ENCODE data around the gene ZNF248. TPM values are rescaled to one million over a fixed set of nuclear protein-coding genes. Genes with fewer than 3 reads are reported as not detected.
"Not testable (repeated sequence)": the region's sequence is repeated elsewhere in the genome, so short reads cannot be mapped to it uniquely, and the experiment has no call there.

The ZNF248 gene
- total and polyA plus RNA-seq, 2 experiments from 2014 or later = 9.9 to 11.1 TPM

DNA sequence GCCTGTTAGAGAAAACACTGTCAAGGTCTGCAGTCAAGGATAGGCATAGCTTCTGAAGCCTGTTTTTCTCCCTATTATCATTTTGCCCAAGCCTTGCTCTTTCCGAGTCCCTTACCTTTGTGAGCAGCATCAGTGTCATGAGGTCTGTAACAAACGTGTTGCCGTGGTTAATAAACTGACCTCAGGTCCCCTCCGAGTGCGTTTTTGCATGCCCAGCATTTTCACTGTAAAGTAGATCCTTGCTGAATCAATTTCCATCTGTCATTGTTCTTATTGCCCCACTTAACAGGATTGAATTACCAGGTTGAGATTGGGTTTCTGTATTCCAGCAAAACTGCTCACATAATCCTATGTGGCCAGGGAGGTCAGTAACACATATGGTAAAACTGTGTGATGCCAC, 110.3 kb downstream of the ZNF248 start:
- peaks cover 2% of the 10 kb centered on the region for H3K9me3 ChIP-seq (ENCODE audit: low read depth)
- no peaks in the 10 kb centered on the region for H3K4me1 ChIP-seq (ENCODE audit: low read depth)
- no peak overlapping the region for H3K4me3 ChIP-seq
- H3K27me3 ChIP-seq = no peaks in the 10 kb centered on the region
- no peak overlapping the region for H3K27ac ChIP-seq
- H3K36me3 ChIP-seq = no peaks in the 10 kb centered on the region
- TF ChIP-seq, protein P1, sequence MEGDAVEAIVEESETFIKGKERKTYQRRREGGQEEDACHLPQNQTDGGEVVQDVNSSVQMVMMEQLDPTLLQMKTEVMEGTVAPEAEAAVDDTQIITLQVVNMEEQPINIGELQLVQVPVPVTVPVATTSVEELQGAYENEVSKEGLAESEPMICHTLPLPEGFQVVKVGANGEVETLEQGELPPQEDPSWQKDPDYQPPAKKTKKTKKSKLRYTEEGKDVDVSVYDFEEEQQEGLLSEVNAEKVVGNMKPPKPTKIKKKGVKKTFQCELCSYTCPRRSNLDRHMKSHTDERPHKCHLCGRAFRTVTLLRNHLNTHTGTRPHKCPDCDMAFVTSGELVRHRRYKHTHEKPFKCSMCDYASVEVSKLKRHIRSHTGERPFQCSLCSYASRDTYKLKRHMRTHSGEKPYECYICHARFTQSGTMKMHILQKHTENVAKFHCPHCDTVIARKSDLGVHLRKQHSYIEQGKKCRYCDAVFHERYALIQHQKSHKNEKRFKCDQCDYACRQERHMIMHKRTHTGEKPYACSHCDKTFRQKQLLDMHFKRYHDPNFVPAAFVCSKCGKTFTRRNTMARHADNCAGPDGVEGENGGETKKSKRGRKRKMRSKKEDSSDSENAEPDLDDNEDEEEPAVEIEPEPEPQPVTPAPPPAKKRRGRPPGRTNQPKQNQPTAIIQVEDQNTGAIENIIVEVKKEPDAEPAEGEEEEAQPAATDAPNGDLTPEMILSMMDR (IDR thresholded peaks at IDR 0.05; ENCODE audit: low read depth, low read length) = no peak
- no peak for DNase-seq (ENCODE audit: low read depth in 1 of 2, low spot score in 1 of 2)

DNA sequence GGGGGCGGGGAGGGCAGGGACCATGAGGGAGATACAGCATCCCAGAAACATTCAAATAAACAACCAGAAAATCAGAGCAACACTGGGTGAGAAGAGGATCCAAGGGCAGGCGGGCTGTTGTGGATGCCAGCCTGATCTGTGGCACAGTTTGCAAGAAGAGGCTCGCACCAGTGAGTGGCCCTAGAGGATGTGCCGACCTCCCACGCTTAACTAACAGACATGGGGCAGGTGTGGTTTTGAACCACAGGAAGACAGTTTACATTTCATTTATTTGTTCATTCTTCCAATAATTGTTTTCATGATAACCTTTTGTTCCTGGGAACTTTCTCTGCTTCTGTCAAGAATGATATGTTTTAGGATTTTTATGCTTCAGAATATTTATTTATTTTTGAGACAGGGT, 115.6 kb downstream of the ZNF248 start:
- TF ChIP-seq, protein P1 (IDR thresholded peaks at IDR 0.05; ENCODE audit: low read depth, low read length) = no peak
- Histone ChIP-seq H3K36me3 (no peaks in the 10 kb centered on the region), H3K9me3 (ENCODE audit: low read depth) (no peaks in the 10 kb centered on the region), H3K4me1 (ENCODE audit: low read depth) (no peaks in the 10 kb centered on the region), H3K27me3 (no peaks in the 10 kb centered on the region), H3K4me3 (no peak overlapping the region), H3K27ac (no peak overlapping the region)
- DNase-seq (ENCODE audit: low read depth in 1 of 2, low spot score in 1 of 2) = no peak

DNA sequence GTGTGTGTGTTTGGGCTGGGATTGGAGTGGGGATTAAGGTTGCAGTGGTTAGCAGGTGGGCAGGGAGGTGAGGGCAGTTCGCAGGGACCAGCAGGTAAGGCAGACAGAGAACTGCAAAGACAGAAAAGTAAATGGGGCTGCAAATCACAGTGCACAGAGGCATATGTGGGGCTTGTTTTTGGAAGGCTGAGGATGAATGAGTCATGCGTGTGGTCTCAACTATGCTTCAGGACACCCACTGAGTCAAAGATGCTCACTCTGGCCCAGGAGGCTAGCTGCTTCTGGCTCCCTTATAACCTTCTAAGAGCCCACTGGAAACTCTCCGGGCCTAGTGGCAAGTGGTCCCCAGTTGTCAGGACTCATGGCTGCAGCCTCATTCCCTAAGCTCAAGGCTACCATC, 118.2 kb downstream of the ZNF248 start:
- no peak for DNase-seq (ENCODE audit: low read depth in 1 of 2, low spot score in 1 of 2)
- Histone ChIP-seq H3K4me1 (ENCODE audit: low read depth) (no peaks in the 10 kb centered on the region), H3K36me3 (no peaks in the 10 kb centered on the region), H3K27ac (no peak overlapping the region), H3K9me3 (ENCODE audit: low read depth) (no peaks in the 10 kb centered on the region), H3K4me3 (no peak overlapping the region), H3K27me3 (no peaks in the 10 kb centered on the region)
- TF ChIP-seq, protein P1 (IDR thresholded peaks at IDR 0.05; ENCODE audit: low read depth, low read length) = no peak

DNA sequence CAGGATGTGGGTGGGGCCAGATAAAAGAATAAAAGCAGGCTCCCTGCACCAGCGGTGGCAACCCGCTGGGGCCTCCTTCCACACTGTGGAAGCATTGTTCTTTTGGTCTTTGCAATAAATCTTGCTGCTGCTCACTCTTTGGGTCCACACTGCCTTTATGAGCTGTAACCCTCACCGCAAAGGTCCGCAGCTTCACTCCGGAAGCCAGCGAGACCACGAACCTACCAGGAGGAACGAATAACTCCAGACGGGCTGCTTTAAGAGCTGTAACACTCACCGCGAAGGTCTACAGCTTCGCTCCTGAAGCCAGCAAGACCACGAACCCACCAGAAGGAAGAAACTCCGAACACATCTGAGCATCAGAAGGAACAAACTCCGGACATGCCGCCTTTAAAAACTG, 119.2 kb downstream of the ZNF248 start:
- not testable (repeated sequence) for H3K36me3 ChIP-seq; DNase-seq (ENCODE audit: low read depth in 1 of 2, low spot score in 1 of 2); H3K4me1 ChIP-seq (ENCODE audit: low read depth); H3K9me3 ChIP-seq (ENCODE audit: low read depth); H3K27me3 ChIP-seq; H3K27ac ChIP-seq; H3K4me3 ChIP-seq

DNA sequence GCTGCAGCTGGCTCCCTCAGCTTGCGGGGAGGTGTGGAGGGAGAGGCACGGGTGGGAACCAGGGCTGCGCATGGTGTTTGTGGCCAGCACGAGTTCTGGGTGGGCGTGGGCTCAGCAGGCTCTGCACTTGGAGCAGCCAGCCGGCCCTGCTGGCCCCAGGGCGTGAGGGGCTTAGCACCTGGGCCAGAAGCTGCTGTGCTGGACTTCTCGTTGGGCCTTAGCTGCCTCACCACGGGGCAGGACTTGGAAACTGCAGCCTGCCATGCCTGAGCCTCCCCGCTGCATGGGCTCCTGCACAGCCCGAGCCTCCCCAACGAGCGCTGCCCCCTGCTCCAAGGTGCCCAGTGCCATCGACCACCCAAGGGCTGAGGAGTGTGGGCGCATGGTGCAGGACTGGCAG, 120.1 kb downstream of the ZNF248 start:
- H3K9me3 ChIP-seq (ENCODE audit: low read depth) = no peaks in the 10 kb centered on the region
- no peaks in the 10 kb centered on the region for H3K27me3 ChIP-seq
- no peak overlapping the region for H3K4me3 ChIP-seq
- H3K27ac ChIP-seq = no peak overlapping the region
- H3K4me1 ChIP-seq (ENCODE audit: low read depth) = no peaks in the 10 kb centered on the region
- H3K36me3 ChIP-seq = no peaks in the 10 kb centered on the region
- no peak for DNase-seq (ENCODE audit: low read depth in 1 of 2, low spot score in 1 of 2)
- TF ChIP-seq, protein P1 (IDR thresholded peaks at IDR 0.05; ENCODE audit: low read depth, low read length) = no peak

DNA sequence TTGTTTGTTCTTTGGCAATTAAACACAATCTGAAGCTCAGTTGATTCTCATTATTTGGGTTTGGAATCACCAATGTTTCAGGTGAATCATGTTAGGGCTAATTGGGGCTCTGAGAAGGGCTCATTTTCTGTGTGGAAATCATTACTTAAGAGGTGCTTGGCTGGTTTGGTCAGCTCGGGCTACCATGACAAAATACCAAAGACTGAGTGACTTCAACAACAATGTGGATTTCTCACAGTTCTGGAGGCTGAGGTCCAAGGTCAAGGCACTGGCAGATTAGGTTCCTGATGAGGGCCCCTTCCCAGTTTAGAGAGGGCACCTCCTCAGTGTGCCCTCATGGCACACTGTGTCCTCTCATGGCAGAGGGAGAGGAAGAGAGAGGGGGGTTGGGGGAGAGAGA, 121.3 kb downstream of the ZNF248 start:
- no peak for DNase-seq (ENCODE audit: low read depth in 1 of 2, low spot score in 1 of 2)
- Histone ChIP-seq H3K27ac (no peak overlapping the region), H3K9me3 (ENCODE audit: low read depth) (no peaks in the 10 kb centered on the region), H3K4me1 (ENCODE audit: low read depth) (no peaks in the 10 kb centered on the region), H3K27me3 (no peaks in the 10 kb centered on the region), H3K4me3 (no peak overlapping the region), H3K36me3 (no peaks in the 10 kb centered on the region)
- TF ChIP-seq, protein P1 (IDR thresholded peaks at IDR 0.05; ENCODE audit: low read depth, low read length) = no peak

Data from cardiac muscle cell (in vitro differentiated cells and primary cell).